Transverse colon (tissue), 3 donors: ENCODE data around the gene CYP3A7.

Experiments used
- CTCF ChIP-seq, 5 experiments: fragments of 200-600 bp in 3 of 5; fragments of 450-650 bp in 2 of 5; sonication (generic) in 3 of 5; IDR thresholded peaks; 1 replicate in 2 of 5; 2 replicates in 3 of 5; pipeline ENCODE4 v1.5.1; 2016 to 2017; ENCODE audit warnings: antibody characterized with exemption in 5 of 5, inconsistent platforms in 3 of 5, mild to moderate bottlenecking in 2 of 5, moderate library complexity in 1 of 5
- POLR2A ChIP-seq: fragments of 450-650 bp; IDR thresholded peaks from one replicate; pipeline ENCODE4 v1.6.1; 2016; ENCODE audit warnings: antibody characterized with exemption, mild to moderate bottlenecking, moderate library complexity

GRCh38 chr7:99668541-99668940 lies 66.5 kb downstream of the CYP3A7 start:
- no peak for TF ChIP-seq CTCF (IDR thresholded peaks at IDR 0.05)
- no peak for TF ChIP-seq POLR2A
